HL-60 (cell line): ENCODE measurements around the gene IL1RL1.

Source experiments
- DNase-seq, 2 experiments: peaks; one replicate each; pipeline ENCODE4 v3.0.0-alpha.2; 2010 to 2020; ENCODE audit warnings: low read depth in 1 of 2, low spot score in 1 of 2
- H3K27ac ChIP-seq: fragments of 250-450 bp; sonication (Bioruptor Pico); replicated peaks from 2 replicates; pipeline ENCODE4 v1.5.1; 2020; ENCODE audit warnings: mild to moderate bottlenecking, moderate library complexity
- H3K27me3 ChIP-seq: fragments of 250-450 bp; sonication (Bioruptor Pico); 2 replicates; pipeline ENCODE4 v1.5.1; 2021; ENCODE audit warnings: mild to moderate bottlenecking, moderate library complexity; ENCODE audit not compliant: insufficient read depth, poor library complexity, severe bottlenecking
- H3K4me3 ChIP-seq: replicated peaks from 2 replicates; pipeline ENCODE4 v1.5.1; 2011; ENCODE audit warnings: mild to moderate bottlenecking, control low read depth, low read length; ENCODE audit not compliant: insufficient read depth
- GABPA ChIP-seq: IDR thresholded peaks from 2 replicates; pipeline ENCODE4 v1.6.1; 2012; ENCODE audit warnings: low read depth
- POLR2AphosphoS5 ChIP-seq: IDR thresholded peaks from 2 replicates; pipeline ENCODE4 v1.6.1; 2012; ENCODE audit warnings: low read depth
- SPI1 ChIP-seq: IDR thresholded peaks from 2 replicates; pipeline ENCODE4 v1.6.1; 2012; ENCODE audit warnings: low read depth, mild to moderate bottlenecking, borderline replicate concordance
- TF ChIP-seq, protein P1 (sequence below): IDR thresholded peaks from 2 replicates; pipeline ENCODE4 v1.6.1; 2012; ENCODE audit warnings: low read depth; ENCODE audit not compliant: insufficient replicate concordance
- TF ChIP-seq, protein P2 (sequence below): IDR thresholded peaks from one replicate; pipeline ENCODE4 v1.5.1; 2011; ENCODE audit warnings: low read length, control low read depth, inconsistent platforms; ENCODE audit not compliant: insufficient read depth

IL1RL1 gene

DNA sequence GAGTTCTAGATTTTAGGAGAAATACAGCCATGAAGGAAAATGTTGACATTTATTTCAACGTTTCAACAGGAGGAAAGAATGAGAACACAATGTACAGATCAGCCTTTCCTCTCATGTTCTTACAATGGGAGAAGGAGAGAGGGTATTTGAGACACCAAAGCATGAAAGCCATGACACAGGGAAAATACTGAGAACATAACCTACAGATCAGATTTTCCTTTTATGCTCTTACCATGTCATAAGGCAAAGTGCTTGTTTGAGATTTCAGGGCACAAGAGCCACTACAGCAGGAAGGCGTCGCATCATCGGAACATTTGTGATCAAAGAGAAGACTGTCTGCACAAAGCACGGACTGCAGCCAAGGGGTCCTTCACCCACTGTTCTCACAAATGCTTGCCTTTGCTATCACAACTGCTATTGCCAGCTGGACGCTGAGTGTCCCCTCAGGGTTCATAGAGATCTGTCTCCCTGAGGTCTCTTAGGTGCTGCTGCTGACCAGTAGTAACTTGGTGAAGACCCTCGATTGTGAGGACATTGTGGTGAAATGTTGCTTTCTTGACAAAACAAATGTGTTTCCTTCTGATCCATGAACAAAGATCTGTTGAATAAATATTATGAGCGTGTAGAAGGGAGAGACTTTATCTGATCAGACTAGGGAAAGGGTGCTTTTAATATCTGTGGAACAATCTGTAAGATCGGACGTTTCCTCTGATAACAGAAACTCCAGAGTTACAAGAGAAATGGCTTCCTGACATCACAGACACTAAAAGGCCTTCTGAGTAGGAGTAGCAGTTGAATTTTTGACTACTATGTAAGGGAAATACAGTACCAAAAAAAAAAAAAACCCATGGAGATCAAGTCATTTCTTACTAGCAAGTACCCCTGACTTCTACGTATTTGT, 6.4 kb upstream of the IL1RL1 start:
- TF ChIP-seq, protein P1, sequence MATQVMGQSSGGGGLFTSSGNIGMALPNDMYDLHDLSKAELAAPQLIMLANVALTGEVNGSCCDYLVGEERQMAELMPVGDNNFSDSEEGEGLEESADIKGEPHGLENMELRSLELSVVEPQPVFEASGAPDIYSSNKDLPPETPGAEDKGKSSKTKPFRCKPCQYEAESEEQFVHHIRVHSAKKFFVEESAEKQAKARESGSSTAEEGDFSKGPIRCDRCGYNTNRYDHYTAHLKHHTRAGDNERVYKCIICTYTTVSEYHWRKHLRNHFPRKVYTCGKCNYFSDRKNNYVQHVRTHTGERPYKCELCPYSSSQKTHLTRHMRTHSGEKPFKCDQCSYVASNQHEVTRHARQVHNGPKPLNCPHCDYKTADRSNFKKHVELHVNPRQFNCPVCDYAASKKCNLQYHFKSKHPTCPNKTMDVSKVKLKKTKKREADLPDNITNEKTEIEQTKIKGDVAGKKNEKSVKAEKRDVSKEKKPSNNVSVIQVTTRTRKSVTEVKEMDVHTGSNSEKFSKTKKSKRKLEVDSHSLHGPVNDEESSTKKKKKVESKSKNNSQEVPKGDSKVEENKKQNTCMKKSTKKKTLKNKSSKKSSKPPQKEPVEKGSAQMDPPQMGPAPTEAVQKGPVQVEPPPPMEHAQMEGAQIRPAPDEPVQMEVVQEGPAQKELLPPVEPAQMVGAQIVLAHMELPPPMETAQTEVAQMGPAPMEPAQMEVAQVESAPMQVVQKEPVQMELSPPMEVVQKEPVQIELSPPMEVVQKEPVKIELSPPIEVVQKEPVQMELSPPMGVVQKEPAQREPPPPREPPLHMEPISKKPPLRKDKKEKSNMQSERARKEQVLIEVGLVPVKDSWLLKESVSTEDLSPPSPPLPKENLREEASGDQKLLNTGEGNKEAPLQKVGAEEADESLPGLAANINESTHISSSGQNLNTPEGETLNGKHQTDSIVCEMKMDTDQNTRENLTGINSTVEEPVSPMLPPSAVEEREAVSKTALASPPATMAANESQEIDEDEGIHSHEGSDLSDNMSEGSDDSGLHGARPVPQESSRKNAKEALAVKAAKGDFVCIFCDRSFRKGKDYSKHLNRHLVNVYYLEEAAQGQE, result no peak
- TF ChIP-seq SPI1, result no peak
- no peak for TF ChIP-seq POLR2AphosphoS5
- TF ChIP-seq, protein P2, sequence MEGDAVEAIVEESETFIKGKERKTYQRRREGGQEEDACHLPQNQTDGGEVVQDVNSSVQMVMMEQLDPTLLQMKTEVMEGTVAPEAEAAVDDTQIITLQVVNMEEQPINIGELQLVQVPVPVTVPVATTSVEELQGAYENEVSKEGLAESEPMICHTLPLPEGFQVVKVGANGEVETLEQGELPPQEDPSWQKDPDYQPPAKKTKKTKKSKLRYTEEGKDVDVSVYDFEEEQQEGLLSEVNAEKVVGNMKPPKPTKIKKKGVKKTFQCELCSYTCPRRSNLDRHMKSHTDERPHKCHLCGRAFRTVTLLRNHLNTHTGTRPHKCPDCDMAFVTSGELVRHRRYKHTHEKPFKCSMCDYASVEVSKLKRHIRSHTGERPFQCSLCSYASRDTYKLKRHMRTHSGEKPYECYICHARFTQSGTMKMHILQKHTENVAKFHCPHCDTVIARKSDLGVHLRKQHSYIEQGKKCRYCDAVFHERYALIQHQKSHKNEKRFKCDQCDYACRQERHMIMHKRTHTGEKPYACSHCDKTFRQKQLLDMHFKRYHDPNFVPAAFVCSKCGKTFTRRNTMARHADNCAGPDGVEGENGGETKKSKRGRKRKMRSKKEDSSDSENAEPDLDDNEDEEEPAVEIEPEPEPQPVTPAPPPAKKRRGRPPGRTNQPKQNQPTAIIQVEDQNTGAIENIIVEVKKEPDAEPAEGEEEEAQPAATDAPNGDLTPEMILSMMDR, result no peak
- no peak for TF ChIP-seq GABPA
- no peak for DNase-seq
- Histone ChIP-seq H3K4me3 (no peak overlapping the region), H3K27me3 (no peaks in the 10 kb centered on the region), H3K27ac (no peak overlapping the region)

DNA sequence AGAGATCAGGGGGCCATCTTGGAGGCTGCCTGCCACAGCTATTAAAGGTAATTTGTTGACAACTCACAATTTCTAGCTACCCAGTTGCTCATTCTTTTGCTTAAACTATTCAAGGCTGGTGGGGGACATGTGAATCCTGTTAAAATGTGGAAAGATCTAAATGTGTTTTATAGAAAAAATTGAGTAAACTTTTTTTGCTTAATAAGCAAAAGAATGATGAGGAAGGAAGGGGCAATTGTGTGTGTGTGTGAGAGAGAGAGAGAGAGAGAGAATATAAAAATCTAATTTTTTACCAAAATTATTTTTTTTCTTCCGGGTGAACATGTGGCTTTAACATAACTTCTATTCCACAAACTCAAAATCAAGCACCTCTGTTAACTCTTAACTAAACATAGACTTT, 5.2 kb upstream of the IL1RL1 start:
- Histone ChIP-seq H3K27me3 (no peaks in the 10 kb centered on the region), H3K4me3 (no peak overlapping the region)
- TF ChIP-seq POLR2AphosphoS5 (no peak), GABPA (no peak), SPI1 (no peak)
- TF ChIP-seq, protein P1, result no peak
- TF ChIP-seq, protein P2, result no peak

DNA sequence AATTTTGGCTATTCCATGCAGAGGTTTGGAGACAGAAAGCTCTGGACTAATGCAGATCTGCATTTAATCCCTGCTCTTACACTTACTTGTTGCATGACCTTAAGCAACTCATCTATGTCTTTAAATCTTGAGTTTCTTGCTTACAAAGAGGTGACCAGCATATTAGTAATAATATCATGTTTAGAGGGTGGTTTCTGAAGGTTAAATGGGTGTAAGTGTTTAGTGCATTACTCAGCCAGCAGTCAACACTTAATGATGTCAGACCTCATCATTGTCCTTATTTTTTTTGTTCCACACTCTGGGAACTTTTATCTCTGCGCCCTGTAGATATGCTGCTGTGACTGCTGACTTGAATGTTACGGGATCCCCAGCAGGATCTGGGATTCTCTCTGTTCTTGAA, 1.7 kb downstream of the IL1RL1 start:
- TF ChIP-seq, protein P2, result no peak
- TF ChIP-seq, protein P1, result no peak
- TF ChIP-seq SPI1 (no peak), POLR2AphosphoS5 (no peak), GABPA (no peak)
- Histone ChIP-seq H3K27me3 (no peaks in the 10 kb centered on the region), H3K4me3 (no peak overlapping the region), H3K27ac (no peak overlapping the region)
- DNase-seq, result no peak

More for the DNA sequence above, 5.2 kb upstream of the IL1RL1 start:
- no peak for DNase-seq
- no peak overlapping the region for H3K27ac ChIP-seq
